Measurements from ENCODE around the gene MS4A12. TPM values are rescaled to one million over a fixed set of nuclear protein-coding genes. Genes with fewer than 3 reads are reported as not detected.
"Not testable (repeated sequence)": the region's sequence is repeated elsewhere in the genome, so short reads cannot be mapped to it uniquely, and the experiment has no call there.

Gene MS4A12, protein sequence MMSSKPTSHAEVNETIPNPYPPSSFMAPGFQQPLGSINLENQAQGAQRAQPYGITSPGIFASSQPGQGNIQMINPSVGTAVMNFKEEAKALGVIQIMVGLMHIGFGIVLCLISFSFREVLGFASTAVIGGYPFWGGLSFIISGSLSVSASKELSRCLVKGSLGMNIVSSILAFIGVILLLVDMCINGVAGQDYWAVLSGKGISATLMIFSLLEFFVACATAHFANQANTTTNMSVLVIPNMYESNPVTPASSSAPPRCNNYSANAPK
- not detected for total RNA-seq

DNA sequence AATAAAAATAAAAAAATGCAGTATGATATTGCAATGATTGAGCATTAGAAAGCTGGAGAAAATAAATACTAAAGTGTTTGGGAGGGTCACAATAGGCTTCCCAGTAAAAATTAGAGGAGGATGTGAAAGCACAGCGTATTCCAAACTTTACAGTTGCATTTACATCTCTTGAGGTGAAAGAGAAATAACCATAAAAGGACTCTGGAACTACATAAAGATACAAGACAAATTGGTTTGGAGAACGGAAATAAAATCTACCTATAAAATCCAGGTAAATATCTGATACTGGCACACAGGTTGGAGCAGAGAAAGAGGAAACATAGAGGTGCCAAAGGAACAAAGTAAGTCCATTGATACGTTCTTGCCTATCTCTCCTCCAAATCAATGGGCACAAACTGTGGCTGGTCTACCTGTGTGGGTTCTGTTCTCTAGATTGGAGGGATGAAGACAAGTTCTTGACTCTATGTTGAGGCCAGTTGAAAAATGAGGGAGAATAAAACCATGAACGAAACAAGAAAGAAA lies at the start of gene MS4A12:
Gene MS4A12 (plus strand): TSS at position 291 of the 522 bp plus-strand sequence. CDS start 4,541 bp downstream, outside the sequence.
- ATAC-seq (replicated peaks in 1 of 2) (no peak), DNase-seq (no peak)
- Mint-ChIP-seq H3K9me3 (no peaks in the 10 kb centered on the region), H3K27me3 (ENCODE audit: low read depth) (peaks cover 11% of the 10 kb centered on the region), H3K4me1 (ENCODE audit: low read depth) (no peaks in the 10 kb centered on the region), H3K36me3 (ENCODE audit: insufficient read depth in 2 of 2) (no peaks in the 10 kb centered on the region), H3K4me3 (no peak within 1 kb of the TSS), H3K27ac (no peak within 1 kb of the TSS)

DNA sequence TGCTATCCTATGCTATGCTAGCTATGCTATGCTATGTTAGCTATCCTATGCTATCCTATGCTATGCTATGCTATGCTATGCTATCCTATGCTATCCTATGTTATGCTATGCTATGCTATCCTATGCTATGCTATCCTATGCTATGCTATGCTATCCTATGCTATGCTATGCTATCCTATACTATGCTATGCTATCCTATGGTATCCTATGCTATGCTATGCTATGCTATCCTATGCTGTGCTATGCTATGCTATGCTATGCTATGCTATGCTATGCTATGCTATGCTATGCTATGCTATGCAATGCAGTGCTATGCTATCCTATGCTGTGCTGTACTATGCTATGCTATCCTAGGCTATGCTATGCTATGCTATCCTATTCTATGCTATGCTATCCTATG lies 45.5 kb upstream of the MS4A12 start:
- no peaks in the 10 kb centered on the region for H3K27me3 Mint-ChIP-seq (ENCODE audit: low read depth)
- H3K9me3 Mint-ChIP-seq = no peaks in the 10 kb centered on the region
- peak overlapping the region in 1 of 2 donors; percentile 88 for H3K4me3 Mint-ChIP-seq
- H3K27ac Mint-ChIP-seq = peak overlapping the region; percentile 96
- ATAC-seq (replicated peaks in 1 of 2) (no peak), DNase-seq (no peak)
- no peaks in the 10 kb centered on the region for H3K36me3 Mint-ChIP-seq (ENCODE audit: insufficient read depth in 2 of 2)
- peaks cover 18% of the 10 kb centered on the region for H3K4me1 Mint-ChIP-seq (ENCODE audit: low read depth)

DNA sequence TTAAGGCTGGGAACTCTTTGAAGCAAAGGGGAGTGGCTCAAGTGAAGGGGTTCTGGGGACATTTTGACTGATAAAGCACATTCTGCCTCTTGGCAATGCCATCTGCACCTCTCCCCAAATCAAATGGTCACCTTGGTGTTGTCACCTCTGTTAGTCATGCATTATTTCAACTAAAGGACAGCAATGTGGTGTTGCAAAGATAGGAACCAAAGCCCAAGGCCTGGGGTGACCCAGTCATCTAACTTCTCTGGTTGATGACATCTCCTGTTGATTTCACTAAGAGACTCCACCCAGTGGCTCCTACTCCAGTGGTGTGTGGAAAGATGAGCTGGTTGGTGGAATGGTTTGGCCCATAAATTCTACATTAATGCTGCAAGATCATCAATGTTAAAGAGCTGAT lies 44.7 kb upstream of the MS4A12 start:
- ATAC-seq (replicated peaks in 1 of 2) (no peak), DNase-seq (no peak)
- no peaks in the 10 kb centered on the region for H3K27me3 Mint-ChIP-seq (ENCODE audit: low read depth)
- H3K9me3 Mint-ChIP-seq = no peaks in the 10 kb centered on the region
- peaks cover 18% of the 10 kb centered on the region for H3K4me1 Mint-ChIP-seq (ENCODE audit: low read depth)
- H3K27ac Mint-ChIP-seq = no peak overlapping the region
- H3K4me3 Mint-ChIP-seq = no peak overlapping the region
- no peaks in the 10 kb centered on the region for H3K36me3 Mint-ChIP-seq (ENCODE audit: insufficient read depth in 2 of 2)

DNA sequence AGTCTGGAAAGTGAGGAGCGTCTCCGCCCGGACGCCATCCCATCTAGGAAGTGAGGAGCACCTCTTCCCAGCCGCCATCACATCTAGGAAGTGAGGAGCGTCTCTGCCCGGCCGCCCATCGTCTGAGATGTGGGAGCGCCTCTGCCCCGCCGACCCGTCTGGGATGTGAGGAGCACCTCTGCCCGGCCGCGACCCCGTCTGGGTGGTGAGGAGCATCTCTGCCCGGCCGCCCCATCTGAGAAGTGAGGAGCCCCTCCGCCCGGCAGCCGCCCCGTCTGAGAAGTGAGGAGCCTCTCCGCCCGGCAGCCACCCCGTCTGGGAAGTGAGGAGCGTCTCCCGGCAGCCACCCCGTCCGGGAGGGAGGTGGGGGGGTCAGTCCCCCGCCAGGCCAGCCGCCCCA lies 41.4 kb upstream of the MS4A12 start:
- H3K4me1 Mint-ChIP-seq (ENCODE audit: low read depth) = peaks cover 13% of the 10 kb centered on the region

DNA sequence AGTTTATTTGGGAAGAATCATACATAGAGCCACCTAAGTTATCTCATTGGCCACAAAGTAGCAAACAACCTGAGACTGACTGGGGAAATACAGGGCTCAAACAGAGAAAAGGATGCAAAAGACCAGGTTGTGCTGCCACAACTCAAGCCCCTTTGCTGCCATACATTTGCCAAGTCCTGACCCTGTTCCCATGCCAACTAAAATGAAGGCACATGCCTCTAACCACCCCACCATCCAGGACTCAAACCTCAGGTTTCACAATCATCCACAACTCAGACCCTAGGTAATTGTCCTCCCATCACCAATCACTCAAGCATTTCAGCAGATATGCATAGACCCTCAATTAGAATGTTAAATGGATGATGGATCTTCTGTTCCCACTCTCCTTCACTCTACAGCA lies 38.4 kb upstream of the MS4A12 start:
- Mint-ChIP-seq H3K9me3 (no peaks in the 10 kb centered on the region), H3K36me3 (ENCODE audit: insufficient read depth in 2 of 2) (no peaks in the 10 kb centered on the region), H3K27me3 (ENCODE audit: low read depth) (peaks cover 16% of the 10 kb centered on the region), H3K27ac (no peak overlapping the region), H3K4me1 (ENCODE audit: low read depth) (peaks cover 5% of the 10 kb centered on the region), H3K4me3 (no peak overlapping the region)
- DNase-seq (no peak), ATAC-seq (replicated peaks in 1 of 2) (no peak)

More for the DNA sequence above, 41.4 kb upstream of the MS4A12 start:
- H3K4me3 Mint-ChIP-seq; H3K9me3 Mint-ChIP-seq; H3K27me3 Mint-ChIP-seq (ENCODE audit: low read depth); H3K27ac Mint-ChIP-seq; H3K36me3 Mint-ChIP-seq (ENCODE audit: insufficient read depth in 2 of 2); DNase-seq; ATAC-seq (replicated peaks in 1 of 2): not testable (repeated sequence)

DNA sequence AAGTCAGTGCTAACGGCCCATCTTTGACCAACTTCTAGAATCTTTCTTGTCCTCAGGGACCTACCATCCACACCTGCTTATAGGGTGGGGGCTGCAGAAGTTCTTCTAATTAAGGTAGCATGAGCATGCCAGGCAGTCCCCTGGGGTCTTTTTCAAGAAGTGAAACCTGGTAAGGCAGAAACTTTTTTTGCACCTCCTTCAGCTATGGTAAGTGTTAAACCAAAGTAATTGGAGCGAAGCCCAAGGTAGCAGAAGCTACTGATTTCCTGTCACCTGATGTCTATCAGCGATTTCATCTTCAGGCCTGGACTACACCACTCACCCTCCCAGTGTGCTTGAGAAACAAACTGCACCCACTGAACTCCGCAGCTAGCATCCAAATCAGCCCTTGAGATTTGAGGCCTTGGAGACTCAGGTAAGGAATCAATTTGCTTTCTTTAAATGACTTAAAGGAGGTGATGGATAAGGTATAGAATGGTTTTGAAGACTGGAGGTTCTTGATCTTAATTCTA lies 37.0 kb upstream of the MS4A12 start, which contains the start of gene MS4A1:
Gene MS4A1 (plus strand): TSS at position 317 of the 512 bp plus-strand sequence. CDS start 6,528 bp downstream, outside the sequence.
- Mint-ChIP-seq H3K36me3 (ENCODE audit: insufficient read depth in 2 of 2) (no peaks in the 10 kb centered on the region), H3K27me3 (ENCODE audit: low read depth) (peaks cover 16% of the 10 kb centered on the region), H3K27ac (no peak within 1 kb of the TSS), H3K4me1 (ENCODE audit: low read depth) (peaks cover 5% of the 10 kb centered on the region), H3K4me3 (no peak within 1 kb of the TSS), H3K9me3 (no peaks in the 10 kb centered on the region)
- DNase-seq (no peak), ATAC-seq (replicated peaks in 1 of 2) (no peak)

DNA sequence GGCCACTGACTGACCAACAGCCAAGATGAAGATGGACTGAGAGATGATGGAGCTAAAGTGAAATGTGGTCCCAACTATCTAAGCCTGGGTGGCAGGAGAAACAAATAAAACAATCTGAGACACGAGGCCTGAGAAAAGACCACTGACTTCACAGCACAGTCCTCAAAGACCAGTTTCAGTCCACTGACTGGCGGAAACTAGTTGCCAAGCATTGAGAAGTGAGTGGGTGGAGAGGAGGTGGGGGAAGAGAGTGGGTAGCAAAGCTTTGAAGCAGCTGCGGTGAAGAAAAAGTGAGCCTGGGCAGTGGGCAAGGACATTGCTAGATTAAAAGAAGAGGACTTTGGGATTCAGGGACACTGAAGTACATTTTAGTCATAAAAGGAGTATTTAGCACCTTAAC lies 35.0 kb upstream of the MS4A12 start:
- DNase-seq (no peak), ATAC-seq (replicated peaks in 1 of 2) (no peak)
- Mint-ChIP-seq H3K4me1 (ENCODE audit: low read depth) (peaks cover 5% of the 10 kb centered on the region), H3K9me3 (no peaks in the 10 kb centered on the region), H3K27ac (no peak overlapping the region), H3K36me3 (ENCODE audit: insufficient read depth in 2 of 2) (no peaks in the 10 kb centered on the region), H3K27me3 (ENCODE audit: low read depth) (peaks cover 16% of the 10 kb centered on the region), H3K4me3 (no peak overlapping the region)

DNA sequence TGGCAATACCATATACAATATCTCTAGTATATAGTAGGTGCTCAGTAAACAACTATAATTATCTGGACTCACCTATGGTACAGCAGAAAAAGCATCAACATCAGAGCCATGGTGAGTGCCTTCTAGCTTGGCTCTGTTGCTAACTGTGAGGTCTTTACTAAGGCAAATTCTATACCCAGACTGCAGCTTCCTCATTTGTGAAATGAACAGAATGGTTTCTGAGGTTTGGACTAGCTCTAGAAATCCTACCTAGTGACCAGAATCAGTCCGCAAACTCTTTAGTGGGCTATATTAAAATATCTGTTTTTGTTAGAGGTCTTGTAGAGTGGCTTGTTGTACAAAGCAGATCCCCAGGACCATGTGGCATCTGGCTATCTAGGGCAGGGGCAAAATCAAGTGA lies 33.2 kb upstream of the MS4A12 start:
- H3K27me3 Mint-ChIP-seq (ENCODE audit: low read depth) = peaks cover 21% of the 10 kb centered on the region
- no peaks in the 10 kb centered on the region for H3K36me3 Mint-ChIP-seq (ENCODE audit: insufficient read depth in 2 of 2)
- no peaks in the 10 kb centered on the region for H3K9me3 Mint-ChIP-seq
- no peak overlapping the region for H3K4me3 Mint-ChIP-seq
- ATAC-seq (replicated peaks in 1 of 2) = no peak
- peaks cover 5% of the 10 kb centered on the region for H3K4me1 Mint-ChIP-seq (ENCODE audit: low read depth)
- H3K27ac Mint-ChIP-seq = no peak overlapping the region
- no peak for DNase-seq

DNA sequence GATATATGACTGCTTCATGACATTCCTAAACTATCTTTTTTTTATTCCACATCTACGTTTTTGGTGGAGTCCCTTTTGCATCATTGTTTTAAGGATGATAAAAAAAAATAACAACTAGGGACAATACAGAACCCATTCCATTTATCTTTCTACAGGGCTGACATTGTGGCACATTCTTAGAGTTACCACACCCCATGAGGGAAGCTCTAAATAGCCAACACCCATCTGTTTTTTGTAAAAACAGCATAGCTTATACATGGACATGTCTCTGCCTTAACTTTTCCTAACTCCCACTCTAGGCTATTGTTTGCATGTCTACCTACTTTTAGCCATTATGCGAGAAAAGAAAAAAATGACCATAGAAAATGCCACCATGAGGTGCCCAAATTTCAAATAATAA lies 23.7 kb upstream of the MS4A12 start:
- Mint-ChIP-seq H3K4me3 (no peak overlapping the region), H3K27ac (no peak overlapping the region), H3K4me1 (ENCODE audit: low read depth) (no peaks in the 10 kb centered on the region), H3K27me3 (ENCODE audit: low read depth) (peaks cover 16% of the 10 kb centered on the region), H3K9me3 (peaks cover 0 to 2% of the 10 kb centered on the region in 2 donors), H3K36me3 (ENCODE audit: insufficient read depth in 2 of 2) (no peaks in the 10 kb centered on the region)
- ATAC-seq (replicated peaks in 1 of 2) (no peak), DNase-seq (no peak)

DNA sequence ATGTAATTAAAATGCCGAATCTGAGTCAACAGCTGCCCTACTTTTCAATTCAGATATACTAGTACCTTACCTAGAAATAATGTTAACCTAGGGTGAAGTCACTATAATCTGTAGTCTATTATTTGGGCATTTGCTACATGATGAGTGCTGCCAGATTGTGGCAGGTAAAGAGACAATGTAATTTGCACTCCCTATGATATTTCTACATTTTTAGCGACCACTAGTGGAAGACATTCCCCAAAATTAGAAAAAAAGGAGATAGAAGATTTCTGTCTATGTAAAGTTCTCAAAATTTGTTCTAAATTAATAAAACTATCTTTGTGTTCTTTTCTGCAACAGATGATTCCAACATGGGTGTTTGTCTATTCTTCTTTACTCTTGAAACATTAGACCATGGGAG lies 22.9 kb upstream of the MS4A12 start:
- ATAC-seq (replicated peaks in 1 of 2) (no peak), DNase-seq (no peak)
- no peaks in the 10 kb centered on the region for H3K4me1 Mint-ChIP-seq (ENCODE audit: low read depth)
- peaks cover 0 to 2% of the 10 kb centered on the region in 2 donors for H3K9me3 Mint-ChIP-seq
- H3K36me3 Mint-ChIP-seq (ENCODE audit: insufficient read depth in 2 of 2) = no peaks in the 10 kb centered on the region
- peaks cover 9% of the 10 kb centered on the region for H3K27me3 Mint-ChIP-seq (ENCODE audit: low read depth)
- no peak overlapping the region for H3K27ac Mint-ChIP-seq
- no peak overlapping the region for H3K4me3 Mint-ChIP-seq

DNA sequence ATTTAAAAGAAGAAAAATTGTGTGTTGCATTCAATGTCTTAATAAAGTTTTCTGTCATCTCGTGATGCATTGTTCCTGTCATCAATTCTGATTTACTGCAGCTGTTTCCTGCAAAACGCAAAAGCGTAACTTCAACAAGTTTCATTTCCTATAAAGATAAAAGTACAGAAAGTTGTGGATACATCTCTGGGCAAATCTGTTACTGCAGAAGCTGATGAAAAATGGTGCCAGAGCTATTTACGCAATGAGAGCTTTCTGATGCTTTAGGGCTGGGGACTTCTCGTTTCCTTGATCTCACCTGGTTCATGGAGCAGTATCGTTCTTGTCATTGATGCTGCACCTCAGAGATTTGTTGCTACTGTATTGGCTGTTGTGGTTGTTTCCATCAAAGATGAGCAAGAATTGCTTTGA lies 15.5 kb upstream of the MS4A12 start:
- Mint-ChIP-seq H3K27me3 (ENCODE audit: low read depth) (peaks cover 18% of the 10 kb centered on the region), H3K4me1 (ENCODE audit: low read depth) (no peaks in the 10 kb centered on the region), H3K27ac (no peak overlapping the region), H3K9me3 (peaks cover 0 to 2% of the 10 kb centered on the region in 2 donors), H3K4me3 (no peak overlapping the region), H3K36me3 (ENCODE audit: insufficient read depth in 2 of 2) (no peaks in the 10 kb centered on the region)
- no peak for DNase-seq
- peak in 1 of 2 donors; percentile 69 for ATAC-seq (replicated peaks in 1 of 2)

DNA sequence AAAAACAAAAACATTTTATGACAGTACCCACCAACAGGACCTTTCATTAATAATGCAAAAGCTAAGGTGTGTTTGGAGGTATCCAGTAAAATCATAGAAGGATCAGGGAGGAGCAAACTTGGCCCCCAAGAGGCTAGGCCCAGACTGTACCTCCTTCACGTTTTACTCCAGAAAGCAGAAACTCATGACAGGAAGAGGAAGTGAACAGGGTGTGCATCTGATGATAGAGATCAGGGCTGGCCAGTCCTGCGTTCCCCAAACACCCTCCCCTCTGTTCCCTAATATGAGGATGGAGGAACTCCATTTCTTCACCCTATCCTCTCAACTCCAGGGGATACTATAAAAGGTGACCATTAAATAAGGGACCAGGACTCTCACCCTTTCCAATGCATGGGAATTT lies 10.2 kb upstream of the MS4A12 start:
- Mint-ChIP-seq H3K36me3 (ENCODE audit: insufficient read depth in 2 of 2) (no peaks in the 10 kb centered on the region), H3K9me3 (no peaks in the 10 kb centered on the region), H3K4me3 (no peak overlapping the region), H3K27me3 (ENCODE audit: low read depth) (peaks cover 25% of the 10 kb centered on the region), H3K27ac (no peak overlapping the region), H3K4me1 (ENCODE audit: low read depth) (no peaks in the 10 kb centered on the region)
- no peak for DNase-seq
- ATAC-seq (replicated peaks in 1 of 2) = no peak

DNA sequence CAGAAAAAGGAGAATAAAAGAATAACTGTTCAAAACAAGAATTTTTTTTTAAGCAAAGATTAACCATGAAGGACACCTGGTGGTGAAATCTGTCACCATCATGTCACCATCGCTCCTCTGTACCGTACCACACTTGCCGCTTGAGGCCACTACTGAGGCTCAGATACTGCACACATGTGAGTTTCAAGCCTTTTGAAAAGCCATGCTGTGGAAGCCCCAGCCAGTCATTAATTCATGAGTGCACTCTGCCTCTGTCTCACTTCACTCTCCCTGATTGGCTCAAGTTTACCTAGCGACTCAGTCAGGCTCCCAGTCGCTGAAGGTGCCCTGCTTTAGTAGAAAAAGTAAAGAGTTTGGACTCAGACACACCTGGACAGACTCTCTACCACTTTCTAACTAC lies 6.6 kb upstream of the MS4A12 start:
- Mint-ChIP-seq H3K4me1 (ENCODE audit: low read depth) (no peaks in the 10 kb centered on the region), H3K27me3 (ENCODE audit: low read depth) (peaks cover 12% of the 10 kb centered on the region), H3K27ac (no peak overlapping the region), H3K9me3 (no peaks in the 10 kb centered on the region), H3K36me3 (ENCODE audit: insufficient read depth in 2 of 2) (no peaks in the 10 kb centered on the region), H3K4me3 (no peak overlapping the region)
- ATAC-seq (replicated peaks in 1 of 2) = peak; percentile 65 to 83
- peak; percentile 15 to 18 for DNase-seq

DNA sequence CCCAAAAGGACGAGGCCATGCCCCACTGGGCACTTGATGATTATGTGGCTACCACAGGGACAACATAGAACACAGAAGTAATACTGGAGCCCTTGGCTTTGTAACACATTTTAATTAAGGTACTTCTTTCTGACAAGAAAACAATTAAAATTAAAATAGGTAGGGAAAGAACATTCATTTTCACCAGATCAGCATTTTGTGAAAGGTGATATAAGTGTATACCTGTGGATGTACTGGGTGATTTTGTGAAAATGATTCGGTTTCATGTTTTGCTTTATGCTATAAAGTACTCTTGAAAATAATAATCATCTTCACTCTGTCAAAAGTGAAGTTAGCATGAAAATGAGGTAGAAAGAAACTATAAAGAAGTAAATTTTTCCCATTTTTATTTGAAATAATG lies 876 bp downstream of the MS4A12 start:
- no peaks in the 10 kb centered on the region for H3K36me3 Mint-ChIP-seq (ENCODE audit: insufficient read depth in 2 of 2)
- no peak overlapping the region for H3K4me3 Mint-ChIP-seq
- H3K27ac Mint-ChIP-seq = no peak overlapping the region
- peaks cover 15% of the 10 kb centered on the region for H3K27me3 Mint-ChIP-seq (ENCODE audit: low read depth)
- no peaks in the 10 kb centered on the region for H3K9me3 Mint-ChIP-seq
- no peak for DNase-seq
- ATAC-seq (replicated peaks in 1 of 2) = no peak
- peaks cover 3% of the 10 kb centered on the region for H3K4me1 Mint-ChIP-seq (ENCODE audit: low read depth)
